Stimulated activated CD4-positive, alpha-beta T cell treated with anti-CD3 and anti-CD28 coated beads, TNF-alpha, amount 100 ng/mL, for 24 hours (primary cell): ENCODE measurements around the gene TNFAIP3.

Experiments
- DNase-seq, 3 experiments: peaks; one replicate each; pipeline ENCODE4 v3.0.0-alpha.2; 2020; ENCODE audit warnings: low read depth in 3 of 3

The TNFAIP3 gene

GRCh38 chr6:137923866-137924653 is 57.0 kb downstream of the TNFAIP3 start:
- DNase-seq = no peak

- DNase-seq = no peak
These were observed 58.2 kb downstream of the TNFAIP3 start for GRCh38 chr6:137925141-137925698.

GRCh38 chr6:137926207-137926731 is 59.2 kb downstream of the TNFAIP3 start:
- DNase-seq = peak in 1 of 3 experiments; percentile 33

- DNase-seq = no peak
These were observed 59.9 kb downstream of the TNFAIP3 start for GRCh38 chr6:137926985-137927384.

- peak; percentile 58 to 77 (median 60) for DNase-seq
These were observed 60.7 kb downstream of the TNFAIP3 start for GRCh38 chr6:137927777-137928218.

GRCh38 chr6:137928286-137928685 is 61.2 kb downstream of the TNFAIP3 start:
- peak in 1 of 3 experiments; percentile 32 for DNase-seq

- DNase-seq = no peak
These were observed 64.9 kb downstream of the TNFAIP3 start for GRCh38 chr6:137931849-137932465.
